H1 (cell line): ENCODE data around the gene DYSF. TPM values are rescaled to one million over a fixed set of nuclear protein-coding genes. Genes with fewer than 3 reads are reported as not detected.

ENCODE experiments used
- CTCF ChIA-PET: fragments of 300-600 bp; sonication (Branson Sonifier 250); formaldehyde crosslinking; loops from one replicate; lab custom pipeline; 2021; ENCODE audit not compliant: partially characterized antibody; lab: Charles Lee
- POLR2A ChIA-PET: fragments of 300-600 bp; sonication (Branson Sonifier 250); formaldehyde crosslinking; loops from one replicate; lab custom pipeline; 2021; ENCODE audit warnings: inconsistent platforms; ENCODE audit not compliant: partially characterized antibody; lab: Charles Lee
- DNase-seq, 2 experiments: peaks; one replicate each; pipeline versions ENCODE4 v3.0.0 to v3.0.0-alpha.2; 2010 to 2022; ENCODE audit warnings: low spot score in 2 of 2, low read depth in 1 of 2, mixed read lengths in 1 of 2
- FAIRE-seq: peaks from 2 replicates; lab custom pipeline; 2011; peaks lifted over from hg19 to GRCh38; lab: Jason Lieb, UNC
- H2AFZ ChIP-seq: 2 replicates; pipeline ENCODE4 v1.8.1; 2012; ENCODE audit warnings: low read length, inconsistent platforms
- H2AK5ac ChIP-seq: 2 replicates; pipeline ENCODE4 v1.6.1; 2013; ENCODE audit warnings: low read depth, low read length
- H2BK120ac ChIP-seq: replicated peaks from 2 replicates; pipeline ENCODE3; 2013; ENCODE audit warnings: low read depth, low read length, inconsistent platforms
- H2BK12ac ChIP-seq: 2 replicates; pipeline ENCODE4 v1.6.1; 2013; ENCODE audit warnings: low read depth, low read length
- H2BK15ac ChIP-seq: 2 replicates; pipeline ENCODE4 v1.6.1; 2013; ENCODE audit warnings: low read length
- H2BK20ac ChIP-seq: 2 replicates; pipeline ENCODE4 v1.6.1; 2013; ENCODE audit warnings: low read length
- H2BK5ac ChIP-seq: 2 replicates; pipeline ENCODE4 v1.6.1; 2013; ENCODE audit warnings: low read depth, low read length
- H3K14ac ChIP-seq: 2 replicates; pipeline ENCODE4 v1.6.1; 2013; ENCODE audit warnings: inconsistent platforms; ENCODE audit not compliant: insufficient read length
- H3K18ac ChIP-seq: 2 replicates; pipeline ENCODE4 v1.6.1; 2013; ENCODE audit warnings: low read length; ENCODE audit errors: extremely low read depth
- H3K23ac ChIP-seq: 2 replicates; pipeline ENCODE4 v1.6.1; 2013; ENCODE audit warnings: inconsistent platforms; ENCODE audit not compliant: insufficient read length
- H3K23me2 ChIP-seq: 2 replicates; pipeline ENCODE4 v1.6.1; 2013; ENCODE audit warnings: low read depth, low read length
- H3K27ac ChIP-seq: 2 replicates; pipeline ENCODE4 v1.6.1; 2011; ENCODE audit warnings: low read depth, low read length, inconsistent platforms
- H3K27me3 ChIP-seq, 4 experiments: replicated peaks in 1 of 4; 1 replicate in 1 of 4; 2 replicates in 3 of 4; pipeline versions ENCODE4 v1.6.1 to v1.8.1; 2011 to 2013; ENCODE audit warnings: low read length in 3 of 4, mild to moderate bottlenecking in 3 of 4, inconsistent platforms in 2 of 4, mixed read lengths in 2 of 4, moderate library complexity in 1 of 4; ENCODE audit not compliant: control insufficient read depth in 3 of 4, insufficient read depth in 3 of 4; ENCODE audit errors: extremely low read depth in 1 of 4
- H3K36me3 ChIP-seq, 4 experiments: 2 replicates each; pipeline versions ENCODE4 v1.6.1 to v1.8.1; 2011 to 2013; ENCODE audit warnings: mild to moderate bottlenecking in 4 of 4, low read length in 3 of 4, moderate library complexity in 2 of 4, control low read depth in 1 of 4, inconsistent platforms in 1 of 4; ENCODE audit not compliant: insufficient read depth in 4 of 4, control insufficient read depth in 2 of 4
- H3K4ac ChIP-seq: replicated peaks from 2 replicates; pipeline ENCODE3; 2013; ENCODE audit warnings: low read length, low read depth, mixed read lengths, inconsistent platforms; ENCODE audit not compliant: insufficient read length
- H3K4me1 ChIP-seq, 4 experiments: replicated peaks in 1 of 4; 1 replicate in 1 of 4; 2 replicates in 3 of 4; pipeline versions ENCODE4 v1.6.1 to v1.8.1; 2011 to 2013; ENCODE audit warnings: low read length in 3 of 4, inconsistent platforms in 2 of 4, mixed read lengths in 1 of 4; ENCODE audit not compliant: insufficient read depth in 4 of 4, control insufficient read depth in 3 of 4
- H3K4me2 ChIP-seq, 2 experiments: 2 replicates each; pipeline versions ENCODE4 v1.6.1 to v1.8.1; 2011 to 2013; ENCODE audit warnings: low read depth in 2 of 2, low read length in 2 of 2, control low read depth in 1 of 2, inconsistent platforms in 1 of 2, mild to moderate bottlenecking in 1 of 2; ENCODE audit not compliant: insufficient read depth in 1 of 2
- H3K4me3 ChIP-seq, 4 experiments: fragments of 200-600, 300-600 bp in 1 of 4; sonication (generic), shearing (Covaris generic), sonication (Bioruptor Twin) in 1 of 4; 2 replicates each; pipeline versions ENCODE4 v1.5.1 to v1.8.1; 2011 to 2016; ENCODE audit warnings: low read length in 4 of 4, low read depth in 3 of 4, control low read depth in 2 of 4, inconsistent platforms in 2 of 4, mild to moderate bottlenecking in 2 of 4, mixed read lengths in 1 of 4, moderate library complexity in 1 of 4; ENCODE audit not compliant: insufficient read depth in 2 of 4; ENCODE audit errors: extremely low read depth in 1 of 4
- H3K56ac ChIP-seq: replicated peaks from 2 replicates; pipeline ENCODE3; 2013; ENCODE audit warnings: low read depth, mild to moderate bottlenecking, mixed read lengths, low read length, inconsistent platforms; ENCODE audit not compliant: insufficient read length
- H3K79me1 ChIP-seq: 2 replicates; pipeline ENCODE4 v1.6.1; 2013; ENCODE audit warnings: low read depth, low read length, control low read depth
- H3K79me2 ChIP-seq, 2 experiments: 2 replicates each; pipeline versions ENCODE4 v1.6.1 to v1.8.1; 2012 to 2013; ENCODE audit warnings: low read length in 2 of 2, mild to moderate bottlenecking in 2 of 2, inconsistent platforms in 1 of 2; ENCODE audit not compliant: insufficient read depth in 2 of 2, control insufficient read depth in 1 of 2
- H3K9ac ChIP-seq, 4 experiments: replicated peaks in 1 of 4; 1 replicate in 1 of 4; 2 replicates in 3 of 4; pipeline versions ENCODE4 v1.6.1 to v1.8.1; 2011 to 2013; ENCODE audit warnings: low read depth in 3 of 4, low read length in 3 of 4, control low read depth in 2 of 4, mild to moderate bottlenecking in 2 of 4, moderate library complexity in 2 of 4, inconsistent platforms in 1 of 4; ENCODE audit errors: extremely low read depth in 1 of 4
- H3K9me3 ChIP-seq, 2 experiments: 2 replicates each; pipeline versions ENCODE4 v1.6.1 to v1.8.1; 2012 to 2013; ENCODE audit warnings: mild to moderate bottlenecking in 2 of 2, moderate library complexity in 2 of 2, control low read depth in 1 of 2, inconsistent platforms in 1 of 2, low read depth in 1 of 2, low read length in 1 of 2, mixed read lengths in 1 of 2; ENCODE audit not compliant: insufficient read depth in 2 of 2
- H4K20me1 ChIP-seq, 2 experiments: replicated peaks in 1 of 2; 2 replicates each; pipeline versions ENCODE3 to v1.8.1; 2011 to 2013; ENCODE audit warnings: inconsistent platforms in 2 of 2, low read length in 2 of 2, mild to moderate bottlenecking in 1 of 2; ENCODE audit not compliant: insufficient read depth in 2 of 2, control insufficient read depth in 1 of 2
- H4K5ac ChIP-seq: 2 replicates; pipeline ENCODE4 v1.6.1; 2013; ENCODE audit warnings: low read length, low read depth, mixed read lengths, inconsistent platforms; ENCODE audit not compliant: insufficient read length
- H4K8ac ChIP-seq: 2 replicates; pipeline ENCODE4 v1.8.0; 2013; ENCODE audit warnings: mild to moderate bottlenecking, moderate library complexity, low read length, inconsistent platforms; ENCODE audit not compliant: insufficient read depth; ENCODE audit errors: extremely low read depth
- H4K91ac ChIP-seq: replicated peaks from 2 replicates; pipeline ENCODE3; 2013; ENCODE audit warnings: low read length, mixed read lengths, inconsistent platforms; ENCODE audit not compliant: insufficient read length
- CHD2 ChIP-seq: IDR thresholded peaks from 2 replicates; pipeline ENCODE4 v1.6.1; 2012; ENCODE audit warnings: low read length, improper control_type of control experiment
- EZH2 ChIP-seq: fragments of 200-600 bp; sonication (generic); IDR thresholded peaks from 2 replicates; pipeline ENCODE4 v1.7.1; 2012; ENCODE audit warnings: low read depth, mild to moderate bottlenecking, moderate library complexity, low read length, inconsistent platforms; ENCODE audit not compliant: severe bottlenecking
- KDM5A ChIP-seq: fragments of 200-600 bp; IDR thresholded peaks from 2 replicates; pipeline ENCODE4 v1.7.1; 2012; ENCODE audit warnings: mild to moderate bottlenecking, low read length, inconsistent platforms, mixed read lengths
- RBBP5 ChIP-seq: IDR thresholded peaks from 2 replicates; pipeline ENCODE4 v1.7.1; 2012; ENCODE audit warnings: low read depth, mild to moderate bottlenecking, inconsistent platforms, low read length, moderate library complexity, borderline replicate concordance
- RXRA ChIP-seq: IDR thresholded peaks from 2 replicates; pipeline ENCODE4 v1.6.1; 2011; ENCODE audit warnings: low read depth, mild to moderate bottlenecking, low read length, moderate library complexity; ENCODE audit not compliant: insufficient read depth
- SIN3A ChIP-seq, 2 experiments: IDR thresholded peaks in 1 of 2; conservative IDR thresholded peaks in 1 of 2; 2 replicates each; pipeline ENCODE4 v1.6.1; 2011 to 2012; ENCODE audit warnings: low read length in 2 of 2, improper control_type of control experiment in 1 of 2, low read depth in 1 of 2, mild to moderate bottlenecking in 1 of 2
- SRF ChIP-seq: IDR thresholded peaks from 2 replicates; pipeline ENCODE4 v1.6.1; 2011; ENCODE audit warnings: mild to moderate bottlenecking, low read depth, low read length, moderate library complexity
- WGBS, 2 experiments: shearing (Covaris generic) in 1 of 2; methylation state at CpG; one replicate each; pipeline versions ENCODE4 v1.1.6 to v1.1.7; 2013 to 2015; ENCODE audit warnings: low lambda C conversion rate in 2 of 2, mixed read lengths in 2 of 2, inconsistent platforms in 1 of 2, low coverage in 1 of 2, missing lambda C conversion rate in 1 of 2; ENCODE audit not compliant: insufficient replicate concordance in 2 of 2, insufficient coverage in 1 of 2, insufficient read length in 1 of 2; ENCODE audit errors: extremely low coverage in 1 of 2, missing lambda C conversion rate in 1 of 2; 5-methylcytosine and 5-hydroxymethylcytosine counted together
- polyA plus RNA-seq, 7 experiments: library from polyadenylated mRNA; depleted of rRNA in 3 of 7; stranded (reverse) in 5 of 7; unstranded in 2 of 7; fragments of >200 nt in 5 of 7; fragments of 200-250 nt in 2 of 7; gene quantifications; 1 replicate in 5 of 7; 2 replicates in 1 of 7; 4 replicates in 1 of 7; pipeline versions ENCODE4 v1.2.1 to v1.2.3, GENCODE V29; 2011 to 2013; ENCODE audit warnings: missing spikeins in 2 of 7, mixed read lengths in 2 of 7
- total RNA-seq: library from RNA; stranded (reverse); fragmentation: NEBNext Ultra II Directional; extraction: Animal tissue kit (Norgen Biotek cat#: 25700); gene quantifications from 2 replicates; pipeline ENCODE4 v1.2.1, GENCODE V29; 2021

DYSF gene
- total and polyA plus RNA-seq, 2 of the 8 experiments (the other 6 are each of a cell fraction or from before 2014, with no cell fraction given): 5.8 to 7.1 TPM

GRCh38 chr2:71669628-71670429 lies 216.5 kb downstream of the DYSF start:
- no peaks in the 10 kb centered on the region for H3K23me2 ChIP-seq
- FAIRE-seq: no peak
- H4K8ac ChIP-seq: no peak overlapping the region; the same call in 1 of the 2 replicates

More at GRCh38 chr2:71669628-71670429, 216.5 kb downstream of the DYSF start:
- CTCF ChIA-PET: interaction anchor here (0.7 to 10.2 kb wide), 6 partner anchors 8 to 128 kb away, joined by 3 to 97 read pairs (median 3); no protein-coding TSS in a partner anchor
- Histone ChIP-seq H3K4me2 (no peak overlapping the region), H2BK15ac (no peak overlapping the region), H2BK120ac (no peak overlapping the region), H4K5ac (no peak overlapping the region), H3K36me3 (no peaks in the 10 kb centered on the region), H3K27ac (no peak overlapping the region), H2BK20ac (no peak overlapping the region), H4K20me1 (no peaks in the 10 kb centered on the region), H2AK5ac (no peak overlapping the region), H2BK12ac (no peak overlapping the region), H3K4me3 (no peak overlapping the region), H3K18ac (no peak overlapping the region), H3K56ac (no peak overlapping the region), H3K79me2 (no peaks in the 10 kb centered on the region), H3K23ac (no peak overlapping the region), H3K14ac (no peak overlapping the region), H3K27me3 (no peaks in the 10 kb centered on the region), H3K9ac (no peak overlapping the region), H3K4ac (no peak overlapping the region), H2BK5ac (no peak overlapping the region), H3K4me1 (no peaks in the 10 kb centered on the region; a peak in 1 of 7 replicates), H2AFZ (no peak overlapping the region), H4K91ac (no peak overlapping the region), H3K79me1 (no peaks in the 10 kb centered on the region), H3K9me3 (no peaks in the 10 kb centered on the region)
- WGBS, 2 experiments: 93% methylated on average over 8 of the region's 8 CpGs; no CpG with 5 or more reads in 1 of the 2 experiments
- TF ChIP-seq SIN3A (conservative IDR thresholded peaks at IDR 0.05 in 1 of 2, IDR thresholded peaks at IDR 0.05 in 1 of 2; ENCODE audit: low read depth in 1 of 2, low read length in 2 of 2) (no peak), SRF (no peak), KDM5A (no peak), RBBP5 (no peak), CHD2 (no peak), RXRA (no peak), EZH2 (no peak)
- POLR2A ChIA-PET: no interaction called here
- DNase-seq: no peak
